Measurements from ENCODE around the gene IGF2BP1. TPM values are rescaled to one million over a fixed set of nuclear protein-coding genes. Genes with fewer than 3 reads are reported as not detected.
A peak's percentile ranks its signal among the peaks of the same experiment; 100 is the strongest.

Gene IGF2BP1
- total and polyA plus RNA-seq, 2 of the 8 experiments (the other 6 are each of a cell fraction or from before 2014, with no cell fraction given), result 41.6 to 513 TPM

- Histone ChIP-seq H3K9ac (replicated peaks in 1 of 4; ENCODE audit: extremely low read depth in 1 of 4, low read depth in 3 of 4, low read length in 3 of 4) (peak overlapping the region in 1 of 4 experiments; percentile 53; a peak in 3 of 7 replicates), H3K36me3 (ENCODE audit: control insufficient read depth in 2 of 4, insufficient read depth in 4 of 4, low read length in 3 of 4) (peaks cover 2 to 48% (median 11%) of the 10 kb centered on the region in 4 experiments; a peak in 4 of 8 replicates), H3K4ac (replicated peaks; ENCODE audit: insufficient read length, low read depth, low read length) (no peak overlapping the region), H2BK5ac (ENCODE audit: low read depth, low read length) (no peak overlapping the region), H4K91ac (replicated peaks; ENCODE audit: insufficient read length, low read length) (no peak overlapping the region), H3K27ac (ENCODE audit: low read depth, low read length) (no peak overlapping the region), H2AK5ac (ENCODE audit: low read depth, low read length) (no peak overlapping the region), H3K4me1 (replicated peaks in 1 of 4; ENCODE audit: control insufficient read depth in 3 of 4, insufficient read depth in 4 of 4, low read length in 3 of 4) (peaks cover 1 to 14% (median 12%) of the 10 kb centered on the region in 4 experiments; a peak in 5 of 7 replicates), H3K27me3 (replicated peaks in 1 of 4; ENCODE audit: control insufficient read depth in 3 of 4, extremely low read depth in 1 of 4, insufficient read depth in 3 of 4, low read length in 3 of 4) (no peaks in the 10 kb centered on the region), H2BK15ac (ENCODE audit: low read length) (no peak overlapping the region), H3K79me1 (ENCODE audit: low read depth, low read length) (no peaks in the 10 kb centered on the region; the same call in 1 of the 2 replicates), H3K9me3 (ENCODE audit: insufficient read depth in 2 of 2, low read depth in 1 of 2, low read length in 1 of 2) (no peaks in the 10 kb centered on the region), H2AFZ (ENCODE audit: low read length) (no peak overlapping the region), H2BK120ac (replicated peaks; ENCODE audit: low read depth, low read length) (no peak overlapping the region), H3K4me2 (ENCODE audit: insufficient read depth in 1 of 2, low read depth in 2 of 2, low read length in 2 of 2) (peak overlapping the region; percentile 86 to 88), H3K56ac (replicated peaks; ENCODE audit: insufficient read length, low read depth, low read length) (no peak overlapping the region), H3K14ac (ENCODE audit: insufficient read length) (no peak overlapping the region), H4K5ac (ENCODE audit: insufficient read length, low read depth, low read length) (no peak overlapping the region), H4K8ac (ENCODE audit: extremely low read depth, insufficient read depth, low read length) (no peak overlapping the region), H2BK20ac (ENCODE audit: low read length) (no peak overlapping the region), H3K18ac (ENCODE audit: extremely low read depth, low read length) (no peak overlapping the region), H3K4me3 (ENCODE audit: extremely low read depth in 1 of 4, insufficient read depth in 2 of 4, low read depth in 3 of 4, low read length in 4 of 4) (peak overlapping the region; percentile 10 to 100 (median 94); a peak in 6 of 8 replicates), H3K79me2 (ENCODE audit: control insufficient read depth in 1 of 2, insufficient read depth in 2 of 2, low read length in 2 of 2) (peaks cover 62 to 87% of the 10 kb centered on the region in 2 experiments), H3K23me2 (ENCODE audit: low read depth, low read length) (peaks cover 19% of the 10 kb centered on the region), H4K20me1 (replicated peaks in 1 of 2; ENCODE audit: control insufficient read depth in 1 of 2, insufficient read depth in 2 of 2, low read length in 2 of 2) (peaks cover 20 to 26% of the 10 kb centered on the region in 2 experiments), H3K23ac (ENCODE audit: insufficient read length) (no peak overlapping the region), H2BK12ac (ENCODE audit: low read depth, low read length) (no peak overlapping the region)
- FAIRE-seq (no peak), DNase-seq (ENCODE audit: low read depth in 1 of 2, low spot score in 2 of 2) (no peak)
- ChIA-PET POLR2A (ENCODE audit: partially characterized antibody) (interaction anchor here (2.4 to 14.3 kb wide), 2 partner anchors 11 to 31 kb away, joined by 21 to 366 read pairs; no protein-coding TSS in a partner anchor), CTCF (ENCODE audit: partially characterized antibody) (interaction anchor here (1.3 to 3.4 kb wide), 3 partner anchors 31 to 51 kb away, joined by 5 to 23 read pairs (median 11); no protein-coding TSS in a partner anchor)
- WGBS, 2 experiments (ENCODE audit: extremely low coverage in 1 of 2, insufficient coverage in 1 of 2, insufficient read length in 1 of 2, insufficient replicate concordance in 2 of 2, low coverage in 1 of 2, low lambda C conversion rate in 2 of 2, missing lambda C conversion rate in 1 of 2), result 20% methylated on average over 1 of the region's 1 CpG; no CpG with 5 or more reads in 1 of the 2 experiments
- TF ChIP-seq SIRT6 (IDR thresholded peaks at IDR 0.05; ENCODE audit: low read length) (no peak), EP300 (IDR thresholded peaks at IDR 0.05; ENCODE audit: borderline replicate concordance in 1 of 2, low read depth in 2 of 2, low read length in 2 of 2) (no peak), CHD1 (IDR thresholded peaks at IDR 0.05; ENCODE audit: low read depth, low read length) (no peak), KDM4A (IDR thresholded peaks at IDR 0.05; ENCODE audit: low read depth, low read length, severe bottlenecking) (no peak), TAF1 (IDR thresholded peaks at IDR 0.05; ENCODE audit: low read depth, low read length) (no peak), GABPA (IDR thresholded peaks at IDR 0.05; ENCODE audit: borderline replicate concordance, insufficient read depth, low read length) (no peak), CHD2 (IDR thresholded peaks at IDR 0.05; ENCODE audit: low read length) (no peak), RAD21 (IDR thresholded peaks at IDR 0.05 in 1 of 2, conservative IDR thresholded peaks at IDR 0.05 in 1 of 2; ENCODE audit: low read depth in 2 of 2, low read length in 2 of 2) (no peak), RNF2 (IDR thresholded peaks at IDR 0.05; ENCODE audit: borderline replicate concordance, low read depth, low read length, missing control alignments, poor library complexity, severe bottlenecking) (no peak), RBBP5 (IDR thresholded peaks at IDR 0.05; ENCODE audit: borderline replicate concordance, low read depth, low read length) (no peak), SP2 (IDR thresholded peaks at IDR 0.05; ENCODE audit: low read length) (no peak)
- TF ChIP-seq, protein P1, sequence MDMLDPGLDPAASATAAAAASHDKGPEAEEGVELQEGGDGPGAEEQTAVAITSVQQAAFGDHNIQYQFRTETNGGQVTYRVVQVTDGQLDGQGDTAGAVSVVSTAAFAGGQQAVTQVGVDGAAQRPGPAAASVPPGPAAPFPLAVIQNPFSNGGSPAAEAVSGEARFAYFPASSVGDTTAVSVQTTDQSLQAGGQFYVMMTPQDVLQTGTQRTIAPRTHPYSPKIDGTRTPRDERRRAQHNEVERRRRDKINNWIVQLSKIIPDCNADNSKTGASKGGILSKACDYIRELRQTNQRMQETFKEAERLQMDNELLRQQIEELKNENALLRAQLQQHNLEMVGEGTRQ (IDR thresholded peaks at IDR 0.05; ENCODE audit: low read length), result no peak
Measured at GRCh38 chr17:49000943-49001342, 3.8 kb downstream of the IGF2BP1 start.
